HEK293 (cell line): ENCODE data around the gene MYH3.

ENCODE experiments used
- CTCF ChIA-PET: fragments of 350-600 bp; formaldehyde crosslinking; extraction: SDS; loops from one replicate; lab custom pipeline; 2021; ENCODE audit warnings: antibody characterized with exemption; lab: Yijun Ruan, JAX
- POLR2A ChIA-PET: fragments of 300-600 bp; formaldehyde crosslinking; extraction: SDS; loops from one replicate; lab custom pipeline; 2020; ENCODE audit warnings: antibody characterized with exemption, inconsistent platforms; lab: Yijun Ruan, JAX
- H3K27ac ChIP-seq: fragments of 200-500 bp; sonication (Bioruptor generic); 2 replicates; pipeline ENCODE4 v1.5.1; 2014; ENCODE audit warnings: low read depth, low read length, control low read depth, inconsistent platforms; ENCODE audit errors: extremely low read depth
- H3K36me3 ChIP-seq, 2 experiments: fragments of 200-500 bp in 1 of 2; sonication (Bioruptor generic) in 1 of 2; 1 replicate in 1 of 2; 2 replicates in 1 of 2; pipeline ENCODE4 v1.5.1; 2014 to 2017; ENCODE audit warnings: inconsistent platforms in 2 of 2, low read length in 2 of 2; ENCODE audit not compliant: control insufficient read depth in 2 of 2, insufficient read depth in 1 of 2
- H3K4me1 ChIP-seq: fragments of 200-500 bp; sonication (Bioruptor generic); 2 replicates; pipeline ENCODE4 v1.5.1; 2014; ENCODE audit warnings: mild to moderate bottlenecking, low read length, inconsistent platforms; ENCODE audit not compliant: control insufficient read depth, insufficient read depth
- H3K4me3 ChIP-seq: 2 replicates; pipeline ENCODE4 v1.5.1; 2011; ENCODE audit warnings: low read depth, mild to moderate bottlenecking, control low read depth, low read length, moderate library complexity
- H3K9me3 ChIP-seq: fragments of 200-500 bp; sonication (Bioruptor generic); 2 replicates; pipeline ENCODE4 v1.5.1; 2014; ENCODE audit warnings: low read depth, low read length, inconsistent platforms; ENCODE audit not compliant: control insufficient read depth, insufficient read depth
- PRDM1 ChIP-seq: fragments of 450-650 bp; formaldehyde crosslinking; IDR thresholded peaks from 2 replicates; pipeline ENCODE4; 2016; ENCODE audit warnings: missing biosample characterization, missing genetic modification characterization
- PRDM10 ChIP-seq: fragments of 450-650 bp; formaldehyde crosslinking; IDR thresholded peaks from 2 replicates; pipeline ENCODE4 v1.5.1; 2016; ENCODE audit warnings: missing biosample characterization, missing genetic modification characterization
- SCRT1 ChIP-seq: fragments of 450-650 bp; formaldehyde crosslinking; IDR thresholded peaks from 2 replicates; pipeline ENCODE4 v1.5.1; 2016; ENCODE audit warnings: missing biosample characterization, missing genetic modification characterization, borderline replicate concordance
- ZNF112 ChIP-seq: fragments of 450-650 bp; formaldehyde crosslinking; IDR thresholded peaks from 2 replicates; pipeline ENCODE4 v1.5.0; 2017; ENCODE audit warnings: missing biosample characterization, missing genetic modification characterization
- ZNF211 ChIP-seq: fragments of 450-650 bp; formaldehyde crosslinking; IDR thresholded peaks from 2 replicates; pipeline ENCODE4 v1.5.1; 2016; ENCODE audit warnings: low read depth, missing biosample characterization, missing genetic modification characterization
- ZNF292 ChIP-seq: fragments of 450-650 bp; formaldehyde crosslinking; IDR thresholded peaks from 2 replicates; pipeline ENCODE4 v1.5.1; 2016; ENCODE audit warnings: low read depth, missing biosample characterization, missing genetic modification characterization, borderline replicate concordance
- ZNF658 ChIP-seq: fragments of 450-650 bp; formaldehyde crosslinking; IDR thresholded peaks from 2 replicates; pipeline ENCODE4; 2016; ENCODE audit warnings: missing biosample characterization, missing genetic modification characterization
- ZSCAN4 ChIP-seq: fragments of 450-650 bp; formaldehyde crosslinking; IDR thresholded peaks from 2 replicates; pipeline ENCODE4 v1.5.1; 2017; ENCODE audit warnings: missing biosample characterization, missing genetic modification characterization
- TF ChIP-seq, protein P1 (sequence below): fragments of 450-650 bp; formaldehyde crosslinking; conservative IDR thresholded peaks from 2 replicates; pipeline ENCODE4 v1.5.1; 2016; ENCODE audit warnings: low read depth, missing biosample characterization, missing genetic modification characterization

MYH3 gene

DNA sequence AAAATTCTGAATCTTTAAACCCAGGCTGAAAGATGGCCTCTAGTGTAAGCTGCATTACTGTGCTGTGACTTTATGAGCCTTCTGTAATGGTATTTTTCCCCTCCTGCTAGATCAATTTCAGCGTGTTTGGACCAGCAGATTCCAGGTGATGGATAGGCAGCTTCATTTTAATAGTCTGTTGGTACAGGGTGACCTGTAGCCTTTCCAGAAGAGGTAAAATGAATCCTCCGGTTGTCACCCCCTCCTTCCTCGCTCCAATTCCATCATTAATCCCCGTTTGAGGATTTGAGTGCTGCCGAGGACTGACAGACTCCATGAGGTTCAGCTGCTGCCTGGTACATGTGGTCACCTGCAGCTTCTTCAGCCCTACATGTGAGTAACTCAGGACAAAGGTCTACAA is 48.9 kb downstream of the MYH3 start:
- POLR2A ChIA-PET: no interaction called here
- no peaks in the 10 kb centered on the region for H3K36me3 ChIP-seq

GRCh38 chr17:10606110-10606509 is 51.0 kb downstream of the MYH3 start:
- Histone ChIP-seq H3K9me3 (no peaks in the 10 kb centered on the region), H3K36me3 (no peaks in the 10 kb centered on the region), H3K4me3 (no peak overlapping the region), H3K4me1 (no peaks in the 10 kb centered on the region), H3K27ac (no peak overlapping the region)
- ChIA-PET POLR2A (no interaction called here), CTCF (no interaction called here)
- TF ChIP-seq ZNF292 (tag by site-specific recombination): no peak
- no peak for TF ChIP-seq ZNF112 (tag by site-specific recombination)
- no peak for TF ChIP-seq PRDM1 (tag by site-specific recombination)

More for the DNA sequence above, 48.9 kb downstream of the MYH3 start:
- Histone ChIP-seq H3K4me1 (peaks cover 8% of the 10 kb centered on the region; the same call in 1 of the 2 replicates), H3K4me3 (no peak overlapping the region), H3K9me3 (no peaks in the 10 kb centered on the region), H3K27ac (no peak overlapping the region)
- TF ChIP-seq ZSCAN4 (tag by site-specific recombination): no peak
- TF ChIP-seq SCRT1: no peak
- TF ChIP-seq, protein P1, sequence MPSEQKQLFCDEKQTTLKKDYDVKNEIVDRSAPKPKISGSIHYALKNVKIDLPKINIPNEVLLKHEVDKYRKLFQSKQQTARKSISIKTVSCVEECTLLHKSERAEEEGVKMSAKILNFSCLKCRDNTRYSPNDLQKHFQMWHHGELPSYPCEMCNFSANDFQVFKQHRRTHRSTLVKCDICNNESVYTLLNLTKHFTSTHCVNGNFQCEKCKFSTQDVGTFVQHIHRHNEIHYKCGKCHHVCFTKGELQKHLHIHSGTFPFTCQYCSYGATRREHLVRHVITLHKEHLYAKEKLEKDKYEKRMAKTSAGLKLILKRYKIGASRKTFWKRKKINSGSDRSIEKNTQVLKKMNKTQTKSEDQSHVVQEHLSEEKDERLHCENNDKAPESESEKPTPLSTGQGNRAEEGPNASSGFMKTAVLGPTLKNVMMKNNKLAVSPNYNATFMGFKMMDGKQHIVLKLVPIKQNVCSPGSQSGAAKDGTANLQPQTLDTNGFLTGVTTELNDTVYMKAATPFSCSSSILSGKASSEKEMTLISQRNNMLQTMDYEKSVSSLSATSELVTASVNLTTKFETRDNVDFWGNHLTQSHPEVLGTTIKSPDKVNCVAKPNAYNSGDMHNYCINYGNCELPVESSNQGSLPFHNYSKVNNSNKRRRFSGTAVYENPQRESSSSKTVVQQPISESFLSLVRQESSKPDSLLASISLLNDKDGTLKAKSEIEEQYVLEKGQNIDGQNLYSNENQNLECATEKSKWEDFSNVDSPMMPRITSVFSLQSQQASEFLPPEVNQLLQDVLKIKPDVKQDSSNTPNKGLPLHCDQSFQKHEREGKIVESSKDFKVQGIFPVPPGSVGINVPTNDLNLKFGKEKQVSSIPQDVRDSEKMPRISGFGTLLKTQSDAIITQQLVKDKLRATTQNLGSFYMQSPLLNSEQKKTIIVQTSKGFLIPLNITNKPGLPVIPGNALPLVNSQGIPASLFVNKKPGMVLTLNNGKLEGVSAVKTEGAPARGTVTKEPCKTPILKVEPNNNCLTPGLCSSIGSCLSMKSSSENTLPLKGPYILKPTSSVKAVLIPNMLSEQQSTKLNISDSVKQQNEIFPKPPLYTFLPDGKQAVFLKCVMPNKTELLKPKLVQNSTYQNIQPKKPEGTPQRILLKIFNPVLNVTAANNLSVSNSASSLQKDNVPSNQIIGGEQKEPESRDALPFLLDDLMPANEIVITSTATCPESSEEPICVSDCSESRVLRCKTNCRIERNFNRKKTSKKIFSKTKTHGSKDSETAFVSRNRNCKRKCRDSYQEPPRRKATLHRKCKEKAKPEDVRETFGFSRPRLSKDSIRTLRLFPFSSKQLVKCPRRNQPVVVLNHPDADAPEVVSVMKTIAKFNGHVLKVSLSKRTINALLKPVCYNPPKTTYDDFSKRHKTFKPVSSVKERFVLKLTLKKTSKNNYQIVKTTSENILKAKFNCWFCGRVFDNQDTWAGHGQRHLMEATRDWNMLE (tag by site-specific recombination): no peak
- TF ChIP-seq ZNF658 (tag by site-specific recombination): no peak
- CTCF ChIA-PET: interaction anchor here (0.7 to 15.5 kb wide), 5 partner anchors 10 to 680 kb away, joined by 3 to 473 read pairs (median 4); no protein-coding TSS in a partner anchor

DNA sequence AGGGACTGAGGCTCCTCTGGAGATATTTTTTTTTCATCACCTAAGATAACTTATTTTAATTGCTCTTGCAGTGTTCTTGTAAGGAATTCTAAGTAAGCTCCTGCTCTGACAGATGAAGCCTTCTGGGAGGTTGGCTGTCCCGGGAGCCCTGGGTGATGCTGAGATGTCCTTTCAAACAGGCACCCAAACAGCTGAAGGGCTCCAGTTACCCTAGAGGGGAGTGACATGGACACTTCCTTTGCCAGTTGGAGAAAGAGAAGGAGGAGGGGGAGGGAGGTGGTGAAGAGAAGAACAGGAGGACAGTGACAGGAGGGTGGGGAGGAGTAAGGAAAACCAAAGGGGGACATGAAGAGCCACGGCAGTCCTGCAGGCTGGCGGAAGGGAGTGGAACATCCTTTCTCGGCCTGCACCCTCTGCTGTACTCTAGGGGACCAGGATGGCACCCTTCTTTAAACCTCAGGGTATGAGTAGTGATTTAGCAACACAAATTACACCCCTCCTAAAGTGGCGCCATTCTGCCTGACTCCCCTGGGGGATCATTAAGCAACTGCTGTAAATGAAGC is 51.8 kb downstream of the MYH3 start:
- H3K4me1 ChIP-seq: no peaks in the 10 kb centered on the region
- no peak overlapping the region for H3K4me3 ChIP-seq
- TF ChIP-seq PRDM10 (tag by site-specific recombination): peak; percentile 89
- no peak for TF ChIP-seq ZNF211
- H3K9me3 ChIP-seq: no peaks in the 10 kb centered on the region
- ChIA-PET CTCF (interaction anchor here (1.1 to 1.3 kb wide), 2 partner anchors 9 to 13 kb away, joined by 3 read pairs; no protein-coding TSS in a partner anchor), POLR2A (no interaction called here)
- H3K36me3 ChIP-seq: no peaks in the 10 kb centered on the region
- no peak overlapping the region for H3K27ac ChIP-seq
